HG02759 (cell line): Measurements from ENCODE around the gene TIMM23.
"Not testable (repeated sequence)": the region's sequence is repeated elsewhere in the genome, so short reads cannot be mapped to it uniquely, and the experiment has no call there.

ENCODE experiments used
- ATAC-seq: cut with Tn5 transposase; IDR thresholded peaks from one replicate; pipeline ENCODE4 v1.9.1; 2021; ENCODE audit warnings: mild to moderate bottlenecking, moderate library complexity; ENCODE audit not compliant: unreplicated experiment

Gene TIMM23

GRCh38 chr10:45972106-45972812, at the start of gene TIMM23:
Gene TIMM23, plus strand, starts transcription at chr10:45972489. Its CDS starts 136 bp downstream, at chr10:45972625.
- ATAC-seq: peak; percentile 83

GRCh38 chr10:45926790-45927189, 45.5 kb upstream of the TIMM23 start:
- ATAC-seq: not testable (repeated sequence)

- ATAC-seq: not testable (repeated sequence)
Measured at GRCh38 chr10:45931305-45931704, 41.0 kb upstream of the TIMM23 start.

- ATAC-seq: not testable (repeated sequence)
Measured at GRCh38 chr10:45934788-45935187, 37.5 kb upstream of the TIMM23 start.

- not testable (repeated sequence) for ATAC-seq
Measured at GRCh38 chr10:45939176-45939697, 33.1 kb upstream of the TIMM23 start.

GRCh38 chr10:45941196-45941595, 31.1 kb upstream of the TIMM23 start:
- ATAC-seq: not testable (repeated sequence)

GRCh38 chr10:45945476-45945875, 26.8 kb upstream of the TIMM23 start:
- not testable (repeated sequence) for ATAC-seq

- not testable (repeated sequence) for ATAC-seq
Measured at GRCh38 chr10:45947363-45947762, 24.9 kb upstream of the TIMM23 start.

- not testable (repeated sequence) for ATAC-seq
Measured at GRCh38 chr10:45948801-45949200, 23.5 kb upstream of the TIMM23 start.

- not testable (repeated sequence) for ATAC-seq
Measured at GRCh38 chr10:45954367-45954766, 17.9 kb upstream of the TIMM23 start.

GRCh38 chr10:45956634-45957033, 15.7 kb upstream of the TIMM23 start:
- not testable (repeated sequence) for ATAC-seq

- not testable (repeated sequence) for ATAC-seq
Measured at GRCh38 chr10:45957928-45958327, 14.4 kb upstream of the TIMM23 start.

- not testable (repeated sequence) for ATAC-seq
Measured at GRCh38 chr10:45962686-45963452, 9.4 kb upstream of the TIMM23 start.

GRCh38 chr10:45971019-45971418, 1.3 kb upstream of the TIMM23 start:
- ATAC-seq: not testable (repeated sequence)

GRCh38 chr10:45971742-45972105, 565 bp upstream of the TIMM23 start:
- ATAC-seq: peak; percentile 38

- ATAC-seq: peak; percentile 13
Measured at GRCh38 chr10:45972813-45973169, 502 bp downstream of the TIMM23 start.

GRCh38 chr10:45974041-45974440, 1.8 kb downstream of the TIMM23 start:
- ATAC-seq: not testable (repeated sequence)

- peak; percentile 70 for ATAC-seq
Measured at GRCh38 chr10:45978554-45978953, 6.3 kb downstream of the TIMM23 start.

- not testable (repeated sequence) for ATAC-seq
Measured at GRCh38 chr10:45981367-45981766, 9.1 kb downstream of the TIMM23 start.

- ATAC-seq: not testable (repeated sequence)
Measured at GRCh38 chr10:45983538-45984186, 11.4 kb downstream of the TIMM23 start.

- ATAC-seq: not testable (repeated sequence)
Measured at GRCh38 chr10:45984473-45984872, 12.2 kb downstream of the TIMM23 start.
